Ishikawa (cell line): ENCODE data around the gene RUNX1.

Source experiments
- CEBPB ChIP-seq: IDR thresholded peaks from 2 replicates; pipeline ENCODE4 v1.6.1; 2012
- CREB1 ChIP-seq: IDR thresholded peaks from 2 replicates; pipeline ENCODE4 v1.6.1; 2012; ENCODE audit warnings: low read depth
- EGR1 ChIP-seq: IDR thresholded peaks from 2 replicates; pipeline ENCODE4 v1.6.1; 2012
- EP300 ChIP-seq: IDR thresholded peaks from 2 replicates; pipeline ENCODE4 v1.6.1; 2012; ENCODE audit warnings: borderline replicate concordance
- FOXM1 ChIP-seq: IDR thresholded peaks from 2 replicates; pipeline ENCODE4 v1.6.1; 2012; ENCODE audit warnings: low read depth, borderline replicate concordance
- MAX ChIP-seq: IDR thresholded peaks from 2 replicates; pipeline ENCODE4 v1.6.1; 2012
- NFIC ChIP-seq: IDR thresholded peaks from 2 replicates; pipeline ENCODE4 v1.6.1; 2012
- RAD21 ChIP-seq: IDR thresholded peaks from 2 replicates; pipeline ENCODE4 v1.6.1; 2012; ENCODE audit warnings: low read depth
- REST ChIP-seq: IDR thresholded peaks from 2 replicates; pipeline ENCODE4 v1.6.1; 2012; ENCODE audit warnings: low read depth, mild to moderate bottlenecking
- TAF1 ChIP-seq: IDR thresholded peaks from 2 replicates; pipeline ENCODE4 v1.6.1; 2012; ENCODE audit warnings: low read depth, mild to moderate bottlenecking
- TCF12 ChIP-seq: IDR thresholded peaks from 2 replicates; pipeline ENCODE4 v1.6.1; 2012; ENCODE audit warnings: low read depth
- TEAD4 ChIP-seq: IDR thresholded peaks from 2 replicates; pipeline ENCODE4 v1.6.1; 2012
- USF1 ChIP-seq: IDR thresholded peaks from 2 replicates; pipeline ENCODE4 v1.6.1; 2012
- YY1 ChIP-seq: IDR thresholded peaks from 2 replicates; pipeline ENCODE4 v1.6.1; 2012; ENCODE audit warnings: low read depth
- ZBTB7A ChIP-seq: IDR thresholded peaks from 2 replicates; pipeline ENCODE4 v1.6.1; 2012; ENCODE audit warnings: low read depth

Gene RUNX1

GRCh38 chr21:34891613-34891943 is 157.5 kb downstream of the RUNX1 start:
- TF ChIP-seq ZBTB7A, result no peak
- no peak for TF ChIP-seq EP300
- no peak for TF ChIP-seq FOXM1
- TF ChIP-seq MAX, result no peak
- TF ChIP-seq EGR1, result no peak

GRCh38 chr21:34890724-34891612 is 158.1 kb downstream of the RUNX1 start:
- TF ChIP-seq USF1, result no peak
- no peak for TF ChIP-seq RAD21
- no peak for TF ChIP-seq EP300
- no peak for TF ChIP-seq CEBPB
- no peak for TF ChIP-seq NFIC
- TF ChIP-seq ZBTB7A, result no peak
- no peak for TF ChIP-seq MAX
- TF ChIP-seq TAF1, result no peak
- no peak for TF ChIP-seq TCF12
- TF ChIP-seq FOXM1, result no peak

- no peak for TF ChIP-seq NFIC
- no peak for TF ChIP-seq EGR1
- TF ChIP-seq FOXM1, result no peak
- no peak for TF ChIP-seq EP300
- TF ChIP-seq RAD21, result no peak
- TF ChIP-seq CREB1, result no peak
- TF ChIP-seq YY1, result no peak
- TF ChIP-seq ZBTB7A, result no peak
- no peak for TF ChIP-seq TAF1
- no peak for TF ChIP-seq TEAD4
- TF ChIP-seq TCF12, result no peak
- no peak for TF ChIP-seq REST
Observed at GRCh38 chr21:34890470-34890723, 158.7 kb downstream of the RUNX1 start.

GRCh38 chr21:34889676-34890469 is 159.2 kb downstream of the RUNX1 start:
- TF ChIP-seq ZBTB7A (no peak), TCF12 (0 out of 2 replicates have a peak, but pooled peaks have one; percentile 8), TAF1 (no peak; the same call in 1 of the 2 replicates), EGR1 (no peak), CREB1 (no peak), FOXM1 (no peak), NFIC (no peak), EP300 (no peak), USF1 (no peak), CEBPB (no peak), TEAD4 (no peak), MAX (0 out of 2 replicates have a peak, but pooled peaks have one; percentile 45), YY1 (no peak), RAD21 (peak; percentile 57), REST (no peak)

GRCh38 chr21:34889320-34889675 is 159.8 kb downstream of the RUNX1 start:
- TF ChIP-seq TAF1 (no peak; the same call in 1 of the 2 replicates), TEAD4 (peak; percentile 7; the same call in 1 of the 2 replicates), MAX (peak; percentile 73)
